Coronary artery (tissue), 2 donors: ENCODE results near the gene ABCG1.

Experiments used
- DNase-seq: peaks from one replicate; pipeline ENCODE4 v3.0.0-alpha.2; 2017; ENCODE audit warnings: low spot score
- H3K27ac ChIP-seq, 2 donors: fragments of 200-600 bp; sonication (generic); one replicate each; pipeline ENCODE4 v1.5.1; 2016 to 2019
- H3K4me3 ChIP-seq: fragments of 200-600 bp; sonication (generic); 2 replicates; pipeline ENCODE4 v1.5.1; 2016; ENCODE audit warnings: mild to moderate bottlenecking, moderate library complexity
- TF ChIP-seq, protein P1 (sequence below): fragments of 200-600 bp; sonication (generic); IDR thresholded peaks from one replicate; pipeline ENCODE4 v1.5.1; 2019; ENCODE audit warnings: antibody characterized with exemption

ABCG1 gene

DNA sequence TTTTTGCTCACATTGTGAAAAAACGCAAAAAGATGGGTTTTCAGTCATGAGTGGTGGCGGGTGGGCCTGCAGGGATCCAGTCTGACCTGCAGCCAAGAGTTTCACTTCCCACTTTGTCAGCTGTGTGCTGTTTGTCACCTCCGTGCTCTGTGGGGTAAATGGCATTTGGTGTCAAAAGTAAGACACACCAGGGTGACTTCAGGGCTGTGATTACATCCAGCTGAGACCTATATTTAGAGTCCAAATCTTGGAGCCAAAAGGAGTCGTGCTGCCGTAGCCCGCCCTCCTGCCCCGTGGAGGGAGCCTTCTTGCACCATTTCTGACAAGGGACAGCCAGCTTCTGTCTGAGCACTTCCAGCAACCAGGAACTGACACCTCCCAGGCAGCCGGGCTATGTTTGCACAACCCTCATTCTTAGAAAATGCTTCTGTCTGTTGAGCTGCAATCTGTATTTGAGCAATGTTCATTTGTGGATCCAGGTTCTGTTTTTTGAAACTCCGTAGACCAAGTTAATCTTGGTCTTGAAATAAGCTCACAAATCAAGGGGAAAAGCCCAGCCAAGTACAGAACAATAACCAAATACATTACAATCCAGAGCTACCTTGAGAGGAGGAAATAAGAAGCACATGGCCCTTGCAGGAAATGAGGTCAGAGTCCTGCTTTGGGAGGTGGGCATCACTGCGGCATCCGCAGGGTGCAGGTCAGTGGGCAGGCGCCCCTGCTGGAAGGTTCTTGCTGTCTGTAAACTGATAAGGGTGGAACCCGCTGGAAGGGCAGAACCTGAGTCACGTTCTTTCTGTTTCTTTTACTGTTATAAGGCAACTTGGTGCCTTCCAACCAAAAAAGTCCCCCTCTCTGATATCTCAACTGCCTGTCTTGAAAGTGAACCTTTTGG, 14.4 kb downstream of the ABCG1 start:
- TF ChIP-seq, protein P1, sequence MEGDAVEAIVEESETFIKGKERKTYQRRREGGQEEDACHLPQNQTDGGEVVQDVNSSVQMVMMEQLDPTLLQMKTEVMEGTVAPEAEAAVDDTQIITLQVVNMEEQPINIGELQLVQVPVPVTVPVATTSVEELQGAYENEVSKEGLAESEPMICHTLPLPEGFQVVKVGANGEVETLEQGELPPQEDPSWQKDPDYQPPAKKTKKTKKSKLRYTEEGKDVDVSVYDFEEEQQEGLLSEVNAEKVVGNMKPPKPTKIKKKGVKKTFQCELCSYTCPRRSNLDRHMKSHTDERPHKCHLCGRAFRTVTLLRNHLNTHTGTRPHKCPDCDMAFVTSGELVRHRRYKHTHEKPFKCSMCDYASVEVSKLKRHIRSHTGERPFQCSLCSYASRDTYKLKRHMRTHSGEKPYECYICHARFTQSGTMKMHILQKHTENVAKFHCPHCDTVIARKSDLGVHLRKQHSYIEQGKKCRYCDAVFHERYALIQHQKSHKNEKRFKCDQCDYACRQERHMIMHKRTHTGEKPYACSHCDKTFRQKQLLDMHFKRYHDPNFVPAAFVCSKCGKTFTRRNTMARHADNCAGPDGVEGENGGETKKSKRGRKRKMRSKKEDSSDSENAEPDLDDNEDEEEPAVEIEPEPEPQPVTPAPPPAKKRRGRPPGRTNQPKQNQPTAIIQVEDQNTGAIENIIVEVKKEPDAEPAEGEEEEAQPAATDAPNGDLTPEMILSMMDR = no peak
- Histone ChIP-seq H3K4me3 (peak overlapping the region; percentile 82), H3K27ac (peak overlapping the region; percentile 70 to 88)
- peak; percentile 93 for DNase-seq

DNA sequence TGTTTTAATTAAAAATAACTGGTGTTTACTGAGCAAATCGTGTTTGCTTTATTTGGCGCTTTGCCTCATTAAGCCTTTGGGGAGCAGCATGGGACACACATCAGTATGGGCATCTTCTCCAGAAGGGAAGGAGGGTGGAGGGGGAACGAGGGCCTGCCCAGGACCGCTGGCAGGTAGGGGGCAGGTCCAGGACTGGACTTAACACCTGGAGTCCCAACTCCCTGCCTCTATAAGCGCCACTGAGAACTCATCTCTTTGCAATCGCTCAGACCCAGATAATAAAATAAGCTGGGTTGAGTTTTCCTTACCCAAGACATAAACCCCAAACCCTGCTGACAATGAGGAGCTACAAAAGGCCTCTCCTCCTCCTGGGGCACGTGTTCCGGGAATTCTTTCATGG, 15.1 kb downstream of the ABCG1 start:
- TF ChIP-seq, protein P1 = no peak
- H3K4me3 ChIP-seq = peak overlapping the region; percentile 82
- peak overlapping the region; percentile 70 to 88 for H3K27ac ChIP-seq
- DNase-seq = no peak

DNA sequence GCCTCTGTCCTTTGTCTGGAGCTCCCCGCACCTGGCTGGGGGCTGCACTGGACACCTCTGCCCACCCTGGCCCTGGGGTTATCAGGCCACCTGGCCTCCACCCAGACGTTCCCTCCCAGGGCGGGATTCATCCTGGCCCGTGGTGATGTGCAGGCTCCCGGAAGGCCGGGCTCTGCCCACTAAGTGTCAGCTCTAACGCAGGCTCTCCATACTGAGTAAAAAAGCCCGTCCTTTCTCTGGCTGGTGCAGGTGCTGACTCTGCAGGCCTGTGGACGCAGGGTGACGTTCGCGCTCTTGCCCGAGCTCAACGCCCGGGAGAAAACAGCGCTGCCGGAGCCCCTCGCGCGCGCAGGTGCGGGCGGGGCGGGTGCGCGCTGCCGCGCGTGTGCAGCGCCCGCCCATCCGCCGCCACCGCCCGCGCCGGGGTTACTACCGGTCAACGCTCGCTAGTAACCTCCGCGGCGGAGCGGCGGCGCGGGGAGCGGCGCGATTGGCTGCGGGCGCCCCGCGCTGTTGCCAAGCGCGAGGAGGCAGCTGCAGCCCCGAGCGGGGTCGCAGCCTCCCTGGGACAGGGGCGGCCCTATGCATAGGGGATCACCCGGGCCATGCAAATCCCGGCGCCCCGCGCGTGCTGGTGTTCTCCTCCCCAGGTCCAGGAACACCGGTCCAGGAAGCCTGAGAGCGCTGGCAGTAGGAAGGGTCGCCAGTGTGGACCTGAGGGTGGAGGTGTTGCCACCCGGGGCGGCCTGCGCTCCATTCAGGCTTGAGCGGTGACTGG, 15.7 kb downstream of the ABCG1 start:
- peak overlapping the region; percentile 82 for H3K4me3 ChIP-seq
- no peak for DNase-seq
- TF ChIP-seq, protein P1 = no peak
- H3K27ac ChIP-seq = peak overlapping the region; percentile 70 to 88

DNA sequence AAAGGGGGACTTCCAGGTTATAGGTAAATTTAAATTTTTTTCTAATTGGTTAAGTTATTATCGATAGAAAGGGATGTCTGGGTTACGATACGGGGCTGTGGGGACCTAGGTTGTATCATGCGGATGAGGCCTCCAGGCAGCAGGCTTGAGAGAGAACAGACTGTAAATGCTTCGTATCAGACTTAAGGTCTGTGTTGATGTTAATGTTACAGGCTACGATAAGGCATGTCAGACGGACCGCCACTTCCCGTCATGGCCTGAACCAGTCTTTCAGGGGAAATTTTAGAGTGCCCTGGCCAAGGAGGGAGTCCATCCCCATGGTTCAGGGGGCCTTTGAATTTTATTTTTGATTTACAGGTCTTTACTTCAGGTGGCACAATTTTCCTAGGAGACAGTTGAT, 16.7 kb downstream of the ABCG1 start:
- H3K27ac ChIP-seq = peak overlapping the region in 1 of 2 donors; percentile 88

DNA sequence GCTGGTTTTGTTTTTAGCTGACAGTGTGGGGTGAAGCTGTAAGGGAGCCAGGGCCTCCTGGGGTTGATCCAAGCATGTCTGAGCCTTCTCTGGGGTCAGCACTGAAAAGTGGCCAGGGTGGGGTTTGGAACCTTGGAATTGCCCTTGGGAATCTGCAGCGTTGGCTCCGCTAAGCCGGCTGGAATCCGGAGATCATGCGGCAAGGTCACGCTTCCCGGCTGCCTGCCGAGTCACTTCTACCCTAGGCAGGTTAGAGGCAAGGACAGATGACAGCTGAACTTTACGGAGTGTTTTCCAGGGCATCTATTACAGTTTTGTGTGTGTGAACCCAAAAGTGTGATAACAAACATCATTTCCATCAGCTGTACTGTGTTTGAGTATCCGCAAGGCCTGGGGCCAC, 17.1 kb downstream of the ABCG1 start:
- peak overlapping the region; percentile 82 for H3K4me3 ChIP-seq
- no peak for DNase-seq
- peak overlapping the region in 1 of 2 donors; percentile 88 for H3K27ac ChIP-seq
- TF ChIP-seq, protein P1 = no peak

More for the DNA sequence above, 16.7 kb downstream of the ABCG1 start:
- H3K4me3 ChIP-seq = peak overlapping the region; percentile 82
- no peak for DNase-seq
- TF ChIP-seq, protein P1 = no peak

DNA sequence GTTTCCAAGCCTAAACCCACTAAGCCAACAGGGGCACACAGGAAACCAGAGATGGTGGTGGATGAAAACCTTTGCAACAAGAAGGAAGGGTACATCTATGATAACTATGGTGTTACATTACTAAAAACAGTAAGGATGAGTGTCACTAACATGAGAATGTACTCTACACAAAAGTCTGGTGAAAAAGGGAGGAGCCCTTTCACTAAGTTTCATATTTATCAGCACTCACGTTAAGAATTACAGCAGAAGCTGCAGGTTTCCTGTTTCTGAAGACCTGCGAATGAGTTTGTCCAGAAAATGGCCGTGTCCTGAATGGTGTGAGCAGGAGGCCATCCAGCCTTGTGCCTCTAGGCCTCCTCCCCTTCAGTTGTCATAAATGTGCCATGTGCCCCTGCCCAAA, 17.8 kb downstream of the ABCG1 start:
- Histone ChIP-seq H3K27ac (peak overlapping the region in 1 of 2 donors; percentile 88), H3K4me3 (no peak overlapping the region)
- TF ChIP-seq, protein P1 = no peak
- DNase-seq = no peak
